ENCODE data around the gene LPP. TPM values are rescaled to one million over a fixed set of nuclear protein-coding genes. Genes with fewer than 3 reads are reported as not detected.
"Not testable (repeated sequence)": the region's sequence is repeated elsewhere in the genome, so short reads cannot be mapped to it uniquely, and the experiment has no call there.

The LPP gene
- total and polyA plus RNA-seq, 2 donors from 2014 or later, result 6.7 to 233 TPM

DNA sequence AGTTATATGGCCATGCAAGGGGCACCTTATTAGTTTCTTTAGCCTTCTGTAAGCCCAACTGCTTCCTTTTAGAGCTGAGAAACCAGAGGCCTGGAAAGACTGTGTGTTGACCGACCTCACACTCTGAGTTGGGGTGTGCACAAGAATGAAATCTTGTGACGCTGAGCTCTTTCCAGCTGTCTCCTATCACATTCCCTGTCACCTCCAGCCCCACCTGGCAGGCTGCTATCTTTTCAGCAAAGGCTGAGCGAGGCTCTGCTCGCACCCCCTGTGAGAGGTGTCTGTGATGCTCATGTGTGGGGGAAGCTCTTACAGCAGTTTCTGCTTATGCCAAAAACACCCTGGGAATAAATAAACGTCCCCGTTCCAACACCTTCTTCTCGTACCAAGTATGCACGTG lies 27.0 kb upstream of the LPP start:
- Histone ChIP-seq H3K27me3 (ENCODE audit: control insufficient read depth, insufficient read depth, low read length) (no peaks in the 10 kb centered on the region), H3K9me3 (ENCODE audit: control insufficient read depth in 2 of 3, insufficient read depth in 1 of 3, low read length in 3 of 3) (no peaks in the 10 kb centered on the region), H3K4me1 (ENCODE audit: control insufficient read depth in 2 of 3, insufficient read depth in 2 of 3, low read depth in 1 of 3, low read length in 3 of 3) (no peaks in the 10 kb centered on the region), H3K4me3 (ENCODE audit: low read length in 3 of 3) (no peak overlapping the region), H3K27ac (ENCODE audit: low read depth in 2 of 2, low read length in 2 of 2) (no peak overlapping the region), H3K9ac (ENCODE audit: low read length in 3 of 3) (no peak overlapping the region), H3K36me3 (ENCODE audit: control insufficient read depth in 2 of 3, insufficient read depth in 3 of 3, low read length in 3 of 3) (no peaks in the 10 kb centered on the region)
- DNase-seq (peak in 4 of 5 donors; percentile 30 to 47 (median 36)), FAIRE-seq (no peak)
- no peak for TF ChIP-seq CTCF (IDR thresholded peaks at IDR 0.05; ENCODE audit: borderline replicate concordance, extremely low read depth, insufficient read depth)
- intact Hi-C loops (cut with DNase I), result no loop called here

GRCh38 chr3:188128905-188129304 lies 25.1 kb upstream of the LPP start:
- H3K4me1 ChIP-seq (ENCODE audit: control insufficient read depth in 2 of 3, insufficient read depth in 2 of 3, low read depth in 1 of 3, low read length in 3 of 3), result no peaks in the 10 kb centered on the region
- no peak for TF ChIP-seq CTCF (IDR thresholded peaks at IDR 0.05; ENCODE audit: borderline replicate concordance, extremely low read depth, insufficient read depth)
- intact Hi-C loops (cut with DNase I), result no loop called here
- no peak for DNase-seq
- no peak overlapping the region for H3K9ac ChIP-seq (ENCODE audit: low read length in 3 of 3)
- no peak overlapping the region for H3K4me3 ChIP-seq (ENCODE audit: low read length in 3 of 3)
- FAIRE-seq, result no peak
- no peaks in the 10 kb centered on the region for H3K36me3 ChIP-seq (ENCODE audit: control insufficient read depth in 2 of 3, insufficient read depth in 3 of 3, low read length in 3 of 3)
- H3K9me3 ChIP-seq (ENCODE audit: control insufficient read depth in 2 of 3, insufficient read depth in 1 of 3, low read length in 3 of 3), result no peaks in the 10 kb centered on the region
- no peaks in the 10 kb centered on the region for H3K27me3 ChIP-seq (ENCODE audit: control insufficient read depth, insufficient read depth, low read length)
- no peak overlapping the region for H3K27ac ChIP-seq (ENCODE audit: low read depth in 2 of 2, low read length in 2 of 2)

DNA sequence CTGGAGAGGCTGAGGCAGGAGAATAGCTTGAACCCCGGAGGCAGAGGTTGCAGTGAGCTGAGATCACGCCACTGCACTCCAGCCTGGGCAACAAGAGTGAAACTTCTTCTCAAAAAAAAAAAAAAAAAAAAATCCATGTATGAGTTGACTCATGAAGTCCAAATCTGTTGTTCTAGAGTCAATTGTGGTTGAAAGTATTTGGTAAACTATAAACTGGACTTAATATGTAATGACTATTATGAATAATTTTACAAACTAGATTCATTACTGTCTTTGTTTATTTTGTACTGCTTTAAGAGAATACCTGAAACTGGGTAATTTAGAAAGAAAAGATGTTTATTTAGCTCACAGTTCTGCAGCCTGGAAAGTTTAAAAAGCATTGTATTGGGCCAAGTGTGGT lies 22.9 kb upstream of the LPP start:
- H3K9me3 ChIP-seq (ENCODE audit: control insufficient read depth in 2 of 3, insufficient read depth in 1 of 3, low read length in 3 of 3); H3K4me1 ChIP-seq (ENCODE audit: control insufficient read depth in 2 of 3, insufficient read depth in 2 of 3, low read depth in 1 of 3, low read length in 3 of 3); H3K9ac ChIP-seq (ENCODE audit: low read length in 3 of 3); intact Hi-C loops (cut with DNase I); H3K27me3 ChIP-seq (ENCODE audit: control insufficient read depth, insufficient read depth, low read length); H3K36me3 ChIP-seq (ENCODE audit: control insufficient read depth in 2 of 3, insufficient read depth in 3 of 3, low read length in 3 of 3); FAIRE-seq; DNase-seq; H3K27ac ChIP-seq (ENCODE audit: low read depth in 2 of 2, low read length in 2 of 2); H3K4me3 ChIP-seq (ENCODE audit: low read length in 3 of 3): not testable (repeated sequence)

DNA sequence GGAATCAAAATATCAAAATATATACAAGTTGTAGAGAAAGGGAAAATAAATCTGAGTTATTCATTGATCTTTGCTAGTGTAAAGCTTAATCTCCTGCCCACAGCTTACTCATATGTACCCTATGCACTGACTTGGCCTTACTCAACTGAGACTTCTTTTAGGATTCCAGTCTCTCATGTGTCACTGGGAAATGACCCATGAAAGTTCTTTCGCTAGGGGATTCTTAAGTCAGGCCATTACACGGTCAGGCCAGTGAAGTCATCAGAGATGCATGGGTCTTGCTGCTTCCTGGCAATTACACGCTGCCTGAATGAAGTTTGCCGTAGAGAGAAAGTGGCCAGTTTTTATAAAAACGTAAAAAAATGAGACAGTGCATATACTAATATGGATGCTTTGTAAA lies 20.7 kb upstream of the LPP start:
- H3K27me3 ChIP-seq (ENCODE audit: control insufficient read depth, insufficient read depth, low read length), result no peaks in the 10 kb centered on the region
- no peak for TF ChIP-seq CTCF (IDR thresholded peaks at IDR 0.05; ENCODE audit: borderline replicate concordance, extremely low read depth, insufficient read depth)
- intact Hi-C loops (cut with DNase I), result no loop called here
- DNase-seq (no peak), FAIRE-seq (no peak)
- H3K36me3 ChIP-seq (ENCODE audit: control insufficient read depth in 2 of 3, insufficient read depth in 3 of 3, low read length in 3 of 3), result no peaks in the 10 kb centered on the region
- H3K4me1 ChIP-seq (ENCODE audit: control insufficient read depth in 2 of 3, insufficient read depth in 2 of 3, low read depth in 1 of 3, low read length in 3 of 3), result no peaks in the 10 kb centered on the region
- no peak overlapping the region for H3K27ac ChIP-seq (ENCODE audit: low read depth in 2 of 2, low read length in 2 of 2)
- no peak overlapping the region for H3K4me3 ChIP-seq (ENCODE audit: low read length in 3 of 3)
- H3K9ac ChIP-seq (ENCODE audit: low read length in 3 of 3), result no peak overlapping the region
- no peaks in the 10 kb centered on the region for H3K9me3 ChIP-seq (ENCODE audit: control insufficient read depth in 2 of 3, insufficient read depth in 1 of 3, low read length in 3 of 3)

All from kidney (tissue), 14 donors.